Daoy (cell line): ENCODE results near the gene AQP2. TPM values are rescaled to one million over a fixed set of nuclear protein-coding genes. Genes with fewer than 3 reads are reported as not detected.
A peak's percentile ranks its signal among the peaks of the same experiment; 100 is the strongest.

Source experiments
- DNase-seq: peaks from one replicate; pipeline ENCODE4 v3.0.0-alpha.2; 2015; ENCODE audit warnings: low read depth
- total RNA-seq: library from RNA; depleted of rRNA; stranded (reverse); fragments of >200 nt; shearing (Covaris generic); gene quantifications from 2 replicates; pipeline ENCODE4 v1.2.3, GENCODE V29; 2014; rRNA removed

AQP2 gene
- not detected in 2 replicates for total RNA-seq

- DNase-seq, result no peak
These were observed at the start of gene AQP2 for GRCh38 chr12:49950273-49951251. AQP2 (plus strand) TSS chr12:49950737; CDS start chr12:49950831, 94 bp downstream.

GRCh38 chr12:49901026-49901425 is 49.5 kb upstream of the AQP2 start:
- no peak for DNase-seq

- no peak for DNase-seq
These were observed 48.6 kb upstream of the AQP2 start for GRCh38 chr12:49901986-49902385.

GRCh38 chr12:49902399-49903350 is 47.9 kb upstream of the AQP2 start:
- DNase-seq, result no peak

GRCh38 chr12:49903351-49903699 is 47.2 kb upstream of the AQP2 start:
- no peak for DNase-seq

GRCh38 chr12:49903700-49904423 is 46.7 kb upstream of the AQP2 start, which contains the start of gene FAIM2:
FAIM2 (minus strand) TSS chr12:49903900; CDS start chr12:49903792, 108 bp downstream.
- DNase-seq, result no peak

GRCh38 chr12:49904601-49905000 is 45.9 kb upstream of the AQP2 start:
- no peak for DNase-seq

GRCh38 chr12:49905718-49906314 is 44.7 kb upstream of the AQP2 start:
- no peak for DNase-seq

GRCh38 chr12:49907352-49907751 is 43.2 kb upstream of the AQP2 start:
- DNase-seq, result no peak

- no peak for DNase-seq
These were observed 41.2 kb upstream of the AQP2 start for GRCh38 chr12:49909356-49909755.

GRCh38 chr12:49909826-49910225 is 40.7 kb upstream of the AQP2 start:
- DNase-seq, result peak; percentile 80

GRCh38 chr12:49910331-49911212 is 40.0 kb upstream of the AQP2 start:
- no peak for DNase-seq

GRCh38 chr12:49911213-49911605 is 39.3 kb upstream of the AQP2 start:
- DNase-seq, result no peak

- no peak for DNase-seq
These were observed 37.9 kb upstream of the AQP2 start for GRCh38 chr12:49912345-49913255.

- DNase-seq, result no peak
These were observed 34.2 kb upstream of the AQP2 start for GRCh38 chr12:49916129-49916919.

- DNase-seq, result no peak
These were observed 33.3 kb upstream of the AQP2 start for GRCh38 chr12:49917166-49917787.

GRCh38 chr12:49917788-49918173 is 32.8 kb upstream of the AQP2 start:
- DNase-seq, result no peak
